NCI-H2227 (cell line): ENCODE measurements around the gene CEP43.

Experiments
- DNase-seq: peaks from one replicate; lab custom pipeline; 2025; ENCODE audit not compliant: unreplicated experiment; lab: John Stamatoyannopoulos, UW

CEP43 gene

GRCh38 chr6:166999145-166999883, at the start of gene CEP43:
Gene CEP43, plus strand, starts transcription at chr6:166999397. Its CDS starts 16 bp downstream, at chr6:166999413.
- peak; percentile 95 for DNase-seq

- no peak for DNase-seq
Observed at GRCh38 chr6:166949528-166950442, 49.4 kb upstream of the CEP43 start.

GRCh38 chr6:166950443-166950821, 48.8 kb upstream of the CEP43 start:
- DNase-seq, result no peak

GRCh38 chr6:166950892-166951669, 48.1 kb upstream of the CEP43 start:
- peak; percentile 44 for DNase-seq

- DNase-seq, result no peak
Observed at GRCh38 chr6:166951670-166952060, 47.5 kb upstream of the CEP43 start.

- no peak for DNase-seq
Observed at GRCh38 chr6:166952121-166952520, 47.1 kb upstream of the CEP43 start.

GRCh38 chr6:166952567-166953486, 46.4 kb upstream of the CEP43 start:
- no peak for DNase-seq

GRCh38 chr6:166954118-166954713, 45.0 kb upstream of the CEP43 start:
- DNase-seq, result no peak

- DNase-seq, result peak; percentile 28
Observed at GRCh38 chr6:166955121-166955864, 43.9 kb upstream of the CEP43 start.

- peak; percentile 58 for DNase-seq
Observed at GRCh38 chr6:166955865-166956443, 43.2 kb upstream of the CEP43 start.

GRCh38 chr6:166956444-166957086, 42.6 kb upstream of the CEP43 start, which contains the start of gene RNASET2:
Gene RNASET2, minus strand, starts transcription at chr6:166956550. Its CDS starts 368 bp downstream, at chr6:166956182.
- peak; percentile 87 for DNase-seq

- DNase-seq, result peak; percentile 26
Observed at GRCh38 chr6:166957087-166957804, 42.0 kb upstream of the CEP43 start.

GRCh38 chr6:166957805-166958076, 41.5 kb upstream of the CEP43 start:
- DNase-seq, result no peak

- no peak for DNase-seq
Observed at GRCh38 chr6:166958926-166959861, 40.0 kb upstream of the CEP43 start.

GRCh38 chr6:166959911-166960608, 39.1 kb upstream of the CEP43 start:
- no peak for DNase-seq

- no peak for DNase-seq
Observed at GRCh38 chr6:166960609-166960978, 38.6 kb upstream of the CEP43 start.
